RWPE2 (cell line): ENCODE results near the gene GRB10.
"Not testable (repeated sequence)": the region's sequence is repeated elsewhere in the genome, so short reads cannot be mapped to it uniquely, and the experiment has no call there.

Source experiments
- ATAC-seq: fragments of 200-7000 bp; cut with Tn5 transposase; 3 replicates; pipeline ENCODE4 v1.9.1; 2021; ENCODE audit warnings: low read depth
- DNase-seq: peaks from one replicate; pipeline ENCODE4 v3.0.0-alpha.2; 2020; ENCODE audit warnings: low spot score
- H3K27ac ChIP-seq: fragments of 450-650 bp; 2 replicates; pipeline ENCODE4 v1.5.1; 2017; ENCODE audit warnings: mild to moderate bottlenecking; ENCODE audit not compliant: poor library complexity, severe bottlenecking
- H3K27me3 ChIP-seq: fragments of 250-450 bp; sonication (Bioruptor Pico); 2 replicates; pipeline ENCODE4 v1.5.1; 2021; ENCODE audit warnings: mild to moderate bottlenecking, moderate library complexity; ENCODE audit not compliant: insufficient read depth, poor library complexity, severe bottlenecking
- H3K36me3 ChIP-seq: fragments of 250-450 bp; sonication (Bioruptor Pico); 2 replicates; pipeline ENCODE4 v1.5.1; 2020; ENCODE audit warnings: low read depth, mild to moderate bottlenecking, moderate library complexity
- H3K4me1 ChIP-seq: fragments of 250-450 bp; sonication (Bioruptor Pico); 2 replicates; pipeline ENCODE4 v1.5.1; 2021; ENCODE audit warnings: mild to moderate bottlenecking, moderate library complexity; ENCODE audit not compliant: insufficient read depth, poor library complexity, severe bottlenecking
- H3K4me3 ChIP-seq: fragments of 250-450 bp; sonication (Bioruptor Pico); 2 replicates; pipeline ENCODE4 v1.5.1; 2021; ENCODE audit warnings: mild to moderate bottlenecking, moderate library complexity; ENCODE audit not compliant: severe bottlenecking
- H3K9me3 ChIP-seq: fragments of 250-450 bp; sonication (Bioruptor Pico); 2 replicates; pipeline ENCODE4 v1.5.1; 2021; ENCODE audit warnings: mild to moderate bottlenecking, moderate library complexity; ENCODE audit not compliant: severe bottlenecking
- TF ChIP-seq, protein P1 (sequence below): fragments of 450-650 bp; IDR thresholded peaks from one replicate; pipeline ENCODE4 v1.5.1; 2017; ENCODE audit warnings: mild to moderate bottlenecking, moderate library complexity; ENCODE audit not compliant: poor library complexity, severe bottlenecking

The GRB10 gene

GRCh38 chr7:50738932-50739331, 43.8 kb downstream of the GRB10 start:
- Histone ChIP-seq H3K36me3 (no peaks in the 10 kb centered on the region), H3K4me3 (no peak overlapping the region), H3K27ac (no peak overlapping the region), H3K4me1 (peaks cover 6% of the 10 kb centered on the region), H3K9me3 (no peaks in the 10 kb centered on the region), H3K27me3 (no peaks in the 10 kb centered on the region)
- no peak for ATAC-seq
- TF ChIP-seq, protein P1, sequence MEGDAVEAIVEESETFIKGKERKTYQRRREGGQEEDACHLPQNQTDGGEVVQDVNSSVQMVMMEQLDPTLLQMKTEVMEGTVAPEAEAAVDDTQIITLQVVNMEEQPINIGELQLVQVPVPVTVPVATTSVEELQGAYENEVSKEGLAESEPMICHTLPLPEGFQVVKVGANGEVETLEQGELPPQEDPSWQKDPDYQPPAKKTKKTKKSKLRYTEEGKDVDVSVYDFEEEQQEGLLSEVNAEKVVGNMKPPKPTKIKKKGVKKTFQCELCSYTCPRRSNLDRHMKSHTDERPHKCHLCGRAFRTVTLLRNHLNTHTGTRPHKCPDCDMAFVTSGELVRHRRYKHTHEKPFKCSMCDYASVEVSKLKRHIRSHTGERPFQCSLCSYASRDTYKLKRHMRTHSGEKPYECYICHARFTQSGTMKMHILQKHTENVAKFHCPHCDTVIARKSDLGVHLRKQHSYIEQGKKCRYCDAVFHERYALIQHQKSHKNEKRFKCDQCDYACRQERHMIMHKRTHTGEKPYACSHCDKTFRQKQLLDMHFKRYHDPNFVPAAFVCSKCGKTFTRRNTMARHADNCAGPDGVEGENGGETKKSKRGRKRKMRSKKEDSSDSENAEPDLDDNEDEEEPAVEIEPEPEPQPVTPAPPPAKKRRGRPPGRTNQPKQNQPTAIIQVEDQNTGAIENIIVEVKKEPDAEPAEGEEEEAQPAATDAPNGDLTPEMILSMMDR, result no peak
- no peak for DNase-seq

GRCh38 chr7:50735836-50736235, 46.9 kb downstream of the GRB10 start:
- ATAC-seq, H3K36me3 ChIP-seq, H3K4me3 ChIP-seq, DNase-seq, H3K9me3 ChIP-seq, H3K27me3 ChIP-seq, H3K27ac ChIP-seq: not testable (repeated sequence)
- H3K4me1 ChIP-seq, result peaks cover 12% of the 10 kb centered on the region

DNA sequence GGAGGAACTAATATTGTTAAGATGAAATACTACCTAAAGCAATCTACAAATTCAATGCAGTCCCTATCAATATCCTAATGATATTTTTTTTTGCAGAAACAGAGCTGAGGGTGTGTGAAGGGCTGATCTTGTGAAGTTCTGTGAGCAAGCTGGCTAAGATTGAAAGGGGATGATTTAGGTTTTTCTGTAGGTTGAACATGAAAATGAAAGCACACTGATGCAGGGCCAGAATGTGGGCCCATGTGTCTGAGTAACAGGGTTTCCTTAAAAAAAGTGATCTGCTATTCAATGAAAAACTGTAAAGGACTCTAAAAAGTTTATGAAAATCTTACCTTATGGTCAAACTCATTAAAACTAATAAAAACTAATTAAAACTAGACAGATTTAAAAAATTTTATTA, 47.4 kb downstream of the GRB10 start:
- no peaks in the 10 kb centered on the region for H3K27me3 ChIP-seq
- no peak overlapping the region for H3K27ac ChIP-seq
- no peak for DNase-seq
- H3K9me3 ChIP-seq, result no peaks in the 10 kb centered on the region
- peaks cover 12% of the 10 kb centered on the region for H3K4me1 ChIP-seq
- ATAC-seq, result no peak
- no peaks in the 10 kb centered on the region for H3K36me3 ChIP-seq
- no peak overlapping the region for H3K4me3 ChIP-seq
- TF ChIP-seq, protein P1, result no peak

GRCh38 chr7:50734246-50734645, 48.5 kb downstream of the GRB10 start:
- H3K4me3 ChIP-seq, result no peak overlapping the region
- peak overlapping the region; percentile 63 for H3K27ac ChIP-seq
- no peaks in the 10 kb centered on the region for H3K36me3 ChIP-seq
- DNase-seq (no peak), ATAC-seq (no peak)
- H3K4me1 ChIP-seq, result peaks cover 12% of the 10 kb centered on the region
- no peaks in the 10 kb centered on the region for H3K27me3 ChIP-seq
- H3K9me3 ChIP-seq, result no peaks in the 10 kb centered on the region
- TF ChIP-seq, protein P1, result no peak

DNA sequence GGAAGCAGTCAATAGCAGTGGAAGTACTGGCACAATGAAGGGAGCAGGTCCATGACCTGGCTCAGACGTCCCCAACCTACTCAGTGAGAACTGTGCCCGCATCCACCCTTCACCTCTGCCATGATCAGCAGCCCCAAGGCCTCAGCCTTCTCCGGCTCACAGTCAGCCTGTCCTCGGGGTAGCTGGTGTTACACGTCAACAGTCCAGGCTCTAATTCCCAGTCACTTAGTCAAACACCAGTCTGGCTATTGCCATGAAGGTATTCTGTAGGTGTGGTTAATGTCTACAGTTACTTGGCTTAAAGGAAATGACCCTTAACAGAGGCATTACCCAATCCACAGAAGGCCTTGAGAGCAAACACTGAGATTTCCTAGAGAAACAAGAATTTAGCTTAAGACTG, 49.1 kb downstream of the GRB10 start:
- TF ChIP-seq, protein P1, result no peak
- H3K36me3 ChIP-seq, result no peaks in the 10 kb centered on the region
- ATAC-seq (peak; percentile 100), DNase-seq (no peak)
- no peaks in the 10 kb centered on the region for H3K27me3 ChIP-seq
- no peak overlapping the region for H3K4me3 ChIP-seq
- no peaks in the 10 kb centered on the region for H3K9me3 ChIP-seq
- peak overlapping the region; percentile 63 for H3K27ac ChIP-seq
- H3K4me1 ChIP-seq, result peaks cover 12% of the 10 kb centered on the region
